Activated CD8-positive, alpha-beta T cell treated with anti-CD3 and anti-CD28 coated beads for 36 hours (primary cell): ENCODE data around the gene SMURF2. TPM values are rescaled to one million over a fixed set of nuclear protein-coding genes. Genes with fewer than 3 reads are reported as not detected.

Experiments
- ATAC-seq: fragments of 200-7000 bp; cut with Tn5 transposase; one replicate; pipeline ENCODE4 v1.10.0; 2021; ENCODE audit warnings: mild to moderate bottlenecking, moderate library complexity
- CTCF ChIA-PET: fragments of 350-600 bp; sonication (Branson Sonifier 250); formaldehyde crosslinking; loops from one replicate; lab custom pipeline; 2021; ENCODE audit warnings: antibody characterized with exemption; lab: Charles Lee
- POLR2A ChIA-PET: fragments of 350-600 bp; sonication (Branson Sonifier 250); formaldehyde crosslinking; loops from one replicate; lab custom pipeline; 2021; ENCODE audit warnings: antibody characterized with exemption; lab: Charles Lee
- DNase-seq: peaks from one replicate; pipeline ENCODE4 v3.0.0-alpha.2; 2020
- H3K27ac Mint-ChIP-seq: one replicate; pipeline ENCODE4 v1.8.0; 2021; ENCODE audit warnings: mild to moderate bottlenecking, mixed read lengths
- H3K27me3 Mint-ChIP-seq: one replicate; pipeline ENCODE4 v1.8.0; 2021; ENCODE audit warnings: mixed read lengths
- H3K36me3 Mint-ChIP-seq: one replicate; pipeline ENCODE4 v1.8.0; 2021; ENCODE audit warnings: low read depth, mixed read lengths
- H3K4me1 Mint-ChIP-seq: one replicate; pipeline ENCODE4 v1.8.0; 2021; ENCODE audit warnings: low read depth, mixed read lengths
- H3K4me3 Mint-ChIP-seq: one replicate; pipeline ENCODE4 v1.8.0; 2021; ENCODE audit warnings: mild to moderate bottlenecking, moderate library complexity, mixed read lengths
- H3K9me3 Mint-ChIP-seq: one replicate; pipeline ENCODE4 v1.8.0; 2021; ENCODE audit warnings: mixed read lengths
- CTCF ChIP-seq: fragments of 200-600 bp; IDR thresholded peaks from one replicate; pipeline ENCODE4 v1.8.0; 2022; ENCODE audit warnings: antibody characterized with exemption, mild to moderate bottlenecking
- intact Hi-C: fragments of 100-400 bp; cut with micrococcal nuclease; formaldehyde crosslinking; loops from one replicate; pipeline ENCODE4 v1.10.0; 2022
- total RNA-seq, 2 experiments: library from RNA; stranded (reverse); gene quantifications; one replicate each; pipeline ENCODE4 v1.2.3, GENCODE V29; 2021

The SMURF2 gene
- total RNA-seq, 2 experiments from 2014 or later, result 13.8 to 13.9 TPM

GRCh38 chr17:64572682-64573154 is 89.4 kb downstream of the SMURF2 start:
- ATAC-seq (peak; percentile 92), DNase-seq (peak; percentile 14)
- Mint-ChIP-seq H3K36me3 (peaks cover 7% of the 10 kb centered on the region), H3K9me3 (no peaks in the 10 kb centered on the region), H3K4me3 (no peak overlapping the region), H3K27ac (peak overlapping the region; percentile 81), H3K4me1 (peaks cover 11% of the 10 kb centered on the region), H3K27me3 (no peaks in the 10 kb centered on the region)
- ChIA-PET CTCF (interaction anchor here (0.7 to 3.1 kb wide), 4 partner anchors 9 to 82 kb away, joined by 3 to 9 read pairs (median 5); no protein-coding TSS in a partner anchor), POLR2A (interaction anchor here (0.9 to 1.6 kb wide), 6 partner anchors 15 to 80 kb away, joined by 3 to 9 read pairs (median 4); no protein-coding TSS in a partner anchor)
- TF ChIP-seq CTCF, result no peak
- intact Hi-C loops, result loop anchor here (10.0 kb wide), 1 partner anchor 72 kb away; no protein-coding TSS in a partner anchor

GRCh38 chr17:64571746-64572145 is 90.4 kb downstream of the SMURF2 start:
- TF ChIP-seq CTCF, result no peak
- H3K9me3 Mint-ChIP-seq, result no peaks in the 10 kb centered on the region

GRCh38 chr17:64565563-64565962 is 96.5 kb downstream of the SMURF2 start:
- intact Hi-C loops, result no loop called here
- DNase-seq, result no peak
- H3K4me1 Mint-ChIP-seq, result peaks cover 3% of the 10 kb centered on the region
- no peak for TF ChIP-seq CTCF
- CTCF ChIA-PET, result interaction anchor here (1.2 to 5.9 kb wide), 2 partner anchors 14 to 83 kb away, joined by 3 to 24 read pairs; no protein-coding TSS in a partner anchor
- H3K9me3 Mint-ChIP-seq, result no peaks in the 10 kb centered on the region
- H3K27me3 Mint-ChIP-seq, result no peaks in the 10 kb centered on the region
- POLR2A ChIA-PET, result interaction anchor here (0.6 kb wide), 1 partner anchor 59 kb away, joined by 3 read pairs; the partner anchor contains the start of gene CEP95
- no peak for ATAC-seq
- no peak overlapping the region for H3K27ac Mint-ChIP-seq
- no peak overlapping the region for H3K4me3 Mint-ChIP-seq
- peaks cover 14% of the 10 kb centered on the region for H3K36me3 Mint-ChIP-seq

More at GRCh38 chr17:64571746-64572145, 90.4 kb downstream of the SMURF2 start:
- intact Hi-C loops, result loop anchor here (10.0 kb wide), 1 partner anchor 73 kb away; no protein-coding TSS in a partner anchor
- H3K27me3 Mint-ChIP-seq, result no peaks in the 10 kb centered on the region
- H3K27ac Mint-ChIP-seq, result no peak overlapping the region
- DNase-seq (no peak), ATAC-seq (no peak)
- ChIA-PET CTCF (interaction anchor here (0.7 to 3.1 kb wide), 3 partner anchors 10 to 77 kb away, joined by 3 to 9 read pairs (median 7); no protein-coding TSS in a partner anchor), POLR2A (interaction anchor here (0.9 kb wide), 3 partner anchors 16 to 79 kb away, joined by 3 to 4 read pairs (median 3); no protein-coding TSS in a partner anchor)
- peaks cover 6% of the 10 kb centered on the region for H3K36me3 Mint-ChIP-seq
- no peak overlapping the region for H3K4me3 Mint-ChIP-seq
- peaks cover 11% of the 10 kb centered on the region for H3K4me1 Mint-ChIP-seq

- H3K4me1 Mint-ChIP-seq, result peaks cover 3% of the 10 kb centered on the region
- H3K27me3 Mint-ChIP-seq, result no peaks in the 10 kb centered on the region
- TF ChIP-seq CTCF, result no peak
- DNase-seq, result no peak
- POLR2A ChIA-PET, result no interaction called here
- intact Hi-C loops, result no loop called here
- H3K36me3 Mint-ChIP-seq, result peaks cover 14% of the 10 kb centered on the region
- no peak overlapping the region for H3K4me3 Mint-ChIP-seq
- CTCF ChIA-PET, result interaction anchor here (1.4 to 2.0 kb wide), 2 partner anchors 72 to 88 kb away, joined by 3 to 6 read pairs; no protein-coding TSS in a partner anchor
- no peaks in the 10 kb centered on the region for H3K9me3 Mint-ChIP-seq
- H3K27ac Mint-ChIP-seq, result peak overlapping the region; percentile 23
- no peak for ATAC-seq
Measured at GRCh38 chr17:64564098-64564497, 98.0 kb downstream of the SMURF2 start.

DNA sequence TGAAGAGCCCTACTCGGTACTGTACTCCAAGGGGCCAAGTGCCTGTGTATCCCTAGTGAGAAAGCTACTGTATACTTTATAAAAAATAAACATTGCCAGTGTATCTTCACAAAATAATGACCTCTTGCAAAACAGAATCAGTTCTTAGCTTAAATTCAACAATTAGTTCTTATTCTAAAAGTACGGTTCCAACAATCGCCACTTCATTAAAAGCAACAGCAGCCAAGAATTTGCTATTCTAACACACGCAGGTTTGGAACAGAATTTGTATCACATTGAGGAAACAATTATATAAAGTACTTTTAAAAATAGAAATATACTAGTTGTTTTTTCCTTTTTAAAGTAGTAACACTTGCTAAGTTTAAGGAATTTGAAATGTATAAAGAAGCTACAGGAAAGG is 106.8 kb downstream of the SMURF2 start:
- DNase-seq (no peak), ATAC-seq (no peak)
- ChIA-PET POLR2A (interaction anchor here (0.6 kb wide), 1 partner anchor 51 kb away, joined by 4 read pairs; no protein-coding TSS in a partner anchor), CTCF (interaction anchor here (0.8 to 1.8 kb wide), 3 partner anchors 9 to 94 kb away, joined by 3 to 6 read pairs (median 5); no protein-coding TSS in a partner anchor)
- TF ChIP-seq CTCF, result no peak
- intact Hi-C loops, result no loop called here
- no peak overlapping the region for H3K4me3 Mint-ChIP-seq
- no peaks in the 10 kb centered on the region for H3K27me3 Mint-ChIP-seq
- no peaks in the 10 kb centered on the region for H3K9me3 Mint-ChIP-seq
- H3K27ac Mint-ChIP-seq, result no peak overlapping the region
- H3K4me1 Mint-ChIP-seq, result peaks cover 4% of the 10 kb centered on the region
- peaks cover 2% of the 10 kb centered on the region for H3K36me3 Mint-ChIP-seq
